ENCODE measurements around the gene TRAP1.

GRCh38 chr16:3609895-3610697 lies 107.2 kb downstream of the TRAP1 start:
- TF ChIP-seq CTCF (IDR thresholded peaks at IDR 0.05) = no peak
- TF ChIP-seq POLR2A (IDR thresholded peaks at IDR 0.05) = no peak

Data from transverse colon (tissue), 3 donors.